Measurements from ENCODE around the gene MCAT.

DNA sequence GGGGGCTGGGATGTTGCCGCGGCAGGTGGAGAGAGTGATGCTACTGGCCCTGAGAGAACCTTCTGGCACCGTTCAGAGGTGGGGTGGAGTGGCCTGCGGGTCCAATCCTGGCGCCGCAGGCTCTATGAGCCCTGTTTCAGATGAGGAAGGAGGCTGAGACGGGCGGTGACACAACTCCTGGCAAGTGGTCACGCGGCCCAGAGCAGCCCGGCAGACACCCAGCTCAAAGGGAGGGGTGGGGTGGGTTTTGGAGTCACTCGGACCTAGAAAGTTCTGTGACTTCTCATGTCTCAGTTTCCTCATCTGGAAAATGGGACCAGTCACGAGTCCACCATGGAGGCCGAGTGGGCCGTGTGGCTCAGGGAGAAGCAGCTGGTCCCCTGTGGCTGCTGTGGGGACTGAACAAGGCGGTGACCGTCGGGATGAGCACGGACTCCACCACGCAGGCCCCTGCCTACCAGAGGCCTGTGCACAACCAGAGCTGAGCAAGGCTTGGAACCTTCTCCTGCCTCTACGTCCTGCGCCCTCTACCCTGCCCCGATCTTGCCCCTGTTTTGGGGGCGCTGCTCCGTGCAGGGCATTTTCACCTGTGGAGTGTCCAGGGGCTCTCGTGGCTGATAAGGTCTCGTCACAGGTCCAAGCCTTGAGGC, 11.8 kb upstream of the MCAT start:
- TF ChIP-seq FOXM1 (IDR thresholded peaks at IDR 0.05; ENCODE audit: borderline replicate concordance) (no peak), BHLHE40 (IDR thresholded peaks at IDR 0.05; ENCODE audit: borderline replicate concordance) (no peak), ARNT (IDR thresholded peaks at IDR 0.05) (no peak), PKNOX1 (IDR thresholded peaks at IDR 0.05) (no peak), ELF4 (IDR thresholded peaks at IDR 0.05) (no peak), CTBP1 (IDR thresholded peaks at IDR 0.05; ENCODE audit: borderline replicate concordance) (no peak), FOXA1 (IDR thresholded peaks at IDR 0.05) (no peak)

All from HEK293T (cell line).